HG03460 (cell line): ENCODE data around the gene MAP2K5.

Experiments
- ATAC-seq: cut with Tn5 transposase; IDR thresholded peaks from one replicate; pipeline ENCODE4 v1.9.1; 2021; ENCODE audit not compliant: unreplicated experiment

MAP2K5 gene

DNA sequence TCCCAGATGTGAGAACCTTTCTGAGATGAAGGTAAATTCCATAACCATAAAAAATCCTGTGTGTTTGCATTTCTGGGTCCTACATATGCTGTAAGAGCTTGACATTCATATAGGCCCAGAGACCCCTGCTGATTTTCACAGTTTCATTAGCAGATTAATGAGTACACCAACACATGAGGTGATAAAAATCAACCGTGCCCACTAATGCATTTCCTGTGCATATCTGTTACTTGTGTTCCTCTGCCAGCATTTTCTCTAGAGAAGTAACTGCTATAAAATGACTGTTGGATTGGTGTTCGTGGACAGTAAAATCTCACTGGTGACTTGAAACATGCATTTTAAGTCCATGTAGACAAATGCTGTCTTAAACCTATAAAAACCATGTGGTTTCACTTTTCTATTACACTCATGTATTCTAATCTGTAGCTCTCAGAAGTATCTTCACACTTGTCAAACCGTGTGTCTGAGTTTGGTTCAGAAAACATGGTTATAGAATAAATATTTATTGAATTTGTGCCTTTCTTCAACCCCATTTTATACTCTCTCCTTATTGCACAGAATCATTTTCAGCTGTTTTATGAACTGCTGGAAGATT lies 14.6 kb downstream of the MAP2K5 start:
- no peak for ATAC-seq

DNA sequence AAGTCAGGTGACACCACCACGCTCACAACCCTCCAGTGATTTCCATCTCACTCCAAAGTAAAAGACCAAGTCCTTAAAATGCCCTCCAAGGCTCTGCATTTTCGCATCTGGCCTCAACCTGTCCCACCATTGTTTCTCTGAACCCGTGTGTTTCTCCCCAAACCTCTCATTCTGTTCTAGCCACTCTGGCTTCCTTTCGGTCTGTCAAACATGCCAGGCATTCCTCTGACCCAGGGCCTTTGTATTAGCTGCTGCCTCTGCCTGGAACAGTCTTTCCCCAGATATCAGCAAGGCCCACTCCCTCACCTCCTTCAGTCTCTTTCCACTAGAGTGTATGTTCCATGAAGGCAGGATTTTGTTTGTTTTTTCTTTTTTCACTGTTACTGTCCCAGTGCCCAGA lies 16.0 kb downstream of the MAP2K5 start:
- ATAC-seq: no peak

DNA sequence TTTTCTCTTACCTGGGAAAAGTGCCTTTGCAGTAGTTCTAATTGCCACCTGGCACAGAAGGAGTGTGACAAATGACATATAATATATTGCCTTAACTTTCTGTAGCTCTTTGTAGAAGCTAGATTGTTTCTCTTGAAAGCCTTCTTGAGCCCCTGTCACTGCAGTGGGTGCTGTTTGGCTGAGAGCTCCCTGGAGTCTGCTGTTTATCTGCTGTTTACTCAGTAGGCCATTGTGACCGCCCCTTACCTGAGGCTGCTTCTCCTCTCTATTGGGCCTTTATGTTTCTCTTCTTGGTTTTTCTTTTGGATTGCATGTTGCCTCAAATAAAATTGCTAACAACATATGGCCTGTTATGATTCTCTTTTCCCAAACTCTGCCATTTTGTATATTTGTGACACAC lies 16.7 kb downstream of the MAP2K5 start:
- ATAC-seq: no peak

DNA sequence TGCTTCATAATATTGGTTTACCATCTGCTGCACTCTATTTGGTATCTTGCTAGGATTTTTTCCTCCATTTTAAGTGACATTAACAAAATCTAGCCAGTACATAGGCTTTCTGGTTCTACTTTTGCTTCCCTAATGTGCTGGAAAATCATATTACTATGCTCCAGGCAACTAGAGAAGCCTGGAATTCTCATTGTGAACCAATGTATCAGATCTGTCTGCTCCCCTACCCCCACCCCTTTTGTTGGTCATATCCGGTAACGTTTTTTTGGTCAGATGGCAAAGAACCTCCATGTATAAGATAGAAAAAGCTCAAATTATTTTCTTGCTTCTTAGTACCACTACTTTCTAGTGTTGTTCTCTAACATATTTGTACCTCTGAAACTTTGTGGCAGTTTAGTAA lies 17.1 kb downstream of the MAP2K5 start:
- no peak for ATAC-seq

DNA sequence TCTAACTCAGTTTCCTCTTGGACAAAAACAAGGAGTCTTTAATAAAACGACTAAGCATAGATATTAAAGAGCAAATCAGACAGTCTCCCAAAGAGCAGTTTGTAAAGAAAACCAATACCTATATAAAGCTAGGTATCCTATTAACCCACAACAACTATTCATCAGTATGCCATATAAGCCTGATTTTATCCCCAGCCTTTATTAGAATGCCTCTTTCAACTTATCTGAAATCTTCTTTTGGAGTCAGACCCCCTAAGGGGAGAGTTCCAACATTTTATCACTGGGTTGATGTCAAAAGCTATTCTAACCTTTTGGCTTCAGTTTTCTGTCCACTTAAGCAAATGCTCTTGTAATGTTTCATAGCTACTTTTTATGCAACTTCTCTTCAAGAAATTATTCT lies 17.8 kb downstream of the MAP2K5 start:
- ATAC-seq: no peak

DNA sequence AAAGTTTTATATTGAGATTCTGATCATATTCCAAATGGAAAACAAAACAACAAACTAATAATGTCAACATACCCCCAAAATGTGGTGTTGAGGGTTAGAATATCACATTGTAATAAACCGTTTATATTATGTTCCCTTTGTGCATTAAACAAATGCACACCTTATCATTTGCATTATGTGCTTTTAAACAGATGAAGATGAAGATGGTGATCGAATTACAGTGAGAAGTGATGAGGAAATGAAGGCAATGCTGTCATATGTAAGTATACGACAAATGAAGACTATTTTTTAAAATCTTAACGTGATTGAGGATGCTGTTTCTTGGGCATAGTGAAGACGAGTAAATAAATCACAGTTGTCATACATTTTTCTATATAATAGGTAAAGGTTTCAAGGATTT lies 20.6 kb downstream of the MAP2K5 start:
- ATAC-seq: no peak

DNA sequence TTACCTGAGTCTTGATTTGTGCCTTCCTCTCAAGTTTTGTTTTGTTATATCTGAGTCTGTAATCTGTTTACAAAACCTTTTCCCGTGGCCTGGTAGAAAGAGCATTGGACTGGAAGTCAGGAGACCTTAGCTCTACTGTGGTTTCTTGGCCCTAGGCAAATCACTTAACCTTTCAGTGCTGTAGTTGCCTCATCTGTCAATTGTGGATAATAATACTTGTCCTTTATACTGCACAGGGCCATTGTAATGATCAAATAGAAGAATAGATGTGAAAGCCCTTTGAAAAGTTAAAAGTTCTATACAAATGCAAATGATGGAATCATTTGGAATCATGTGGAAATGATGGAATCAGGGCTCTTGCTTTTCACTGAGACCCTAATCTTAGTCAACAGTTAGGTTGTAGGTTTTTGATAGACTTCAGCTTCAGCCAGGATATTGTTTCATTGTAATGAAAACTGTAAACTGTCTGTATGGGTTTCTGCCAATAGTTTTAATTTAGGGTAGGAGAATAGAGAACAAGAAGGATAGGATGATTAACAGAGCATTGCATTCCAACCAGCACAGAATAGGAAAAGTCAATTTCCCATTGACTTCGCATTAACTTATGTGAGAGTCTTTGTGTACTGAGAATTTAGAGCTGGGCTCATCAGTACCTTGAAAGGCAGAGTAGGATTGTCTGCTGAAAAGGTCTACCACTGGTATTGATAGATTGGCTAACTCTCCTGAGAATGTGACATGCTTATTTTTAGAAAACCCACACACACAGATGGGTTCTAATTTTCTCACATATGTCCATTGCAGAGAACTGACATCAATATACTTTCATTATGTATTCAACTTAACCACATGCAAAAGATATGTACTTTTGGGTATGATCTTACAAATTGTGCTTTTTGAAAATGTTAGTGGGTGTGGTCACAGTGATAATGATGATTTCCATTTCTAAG lies 21.8 kb downstream of the MAP2K5 start:
- ATAC-seq: peak; percentile 95

DNA sequence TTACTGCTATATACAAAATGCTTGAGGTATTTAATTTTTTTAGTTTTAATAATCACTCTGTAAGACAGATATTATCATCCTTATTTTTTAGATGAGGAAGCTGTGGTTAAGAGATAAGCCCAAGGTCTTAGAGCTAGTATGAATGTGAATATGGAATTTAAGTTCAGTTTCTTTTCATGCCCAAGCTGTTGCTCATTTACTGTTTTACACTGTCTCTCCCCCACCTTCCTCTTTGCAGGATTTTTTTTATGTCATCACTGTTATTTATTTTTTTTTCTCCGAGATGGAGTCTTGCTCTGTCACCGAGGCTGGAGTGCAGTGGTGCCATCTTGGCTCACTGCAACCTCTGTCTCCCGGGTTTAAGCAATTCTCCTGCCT lies 22.5 kb downstream of the MAP2K5 start:
- ATAC-seq: peak; percentile 34

DNA sequence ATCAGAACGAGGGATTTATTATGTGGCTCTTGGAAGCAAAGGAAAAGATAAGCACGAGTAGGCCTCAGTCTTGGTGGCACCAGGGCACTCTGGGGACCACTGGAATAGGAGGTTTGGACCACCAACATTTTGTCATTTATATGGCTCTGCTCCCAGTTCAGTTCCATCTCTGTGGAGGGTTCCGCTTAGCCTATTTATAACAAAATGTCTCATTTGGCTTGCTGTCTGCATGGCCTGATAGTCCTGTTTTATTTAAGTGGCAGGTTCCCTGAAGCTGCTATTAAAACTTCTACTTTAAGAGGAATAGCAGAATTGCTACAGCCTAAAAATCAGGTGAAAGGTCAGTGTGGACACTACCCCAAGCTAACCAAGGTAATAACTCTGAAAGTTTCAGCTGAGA lies 27.2 kb downstream of the MAP2K5 start:
- no peak for ATAC-seq

DNA sequence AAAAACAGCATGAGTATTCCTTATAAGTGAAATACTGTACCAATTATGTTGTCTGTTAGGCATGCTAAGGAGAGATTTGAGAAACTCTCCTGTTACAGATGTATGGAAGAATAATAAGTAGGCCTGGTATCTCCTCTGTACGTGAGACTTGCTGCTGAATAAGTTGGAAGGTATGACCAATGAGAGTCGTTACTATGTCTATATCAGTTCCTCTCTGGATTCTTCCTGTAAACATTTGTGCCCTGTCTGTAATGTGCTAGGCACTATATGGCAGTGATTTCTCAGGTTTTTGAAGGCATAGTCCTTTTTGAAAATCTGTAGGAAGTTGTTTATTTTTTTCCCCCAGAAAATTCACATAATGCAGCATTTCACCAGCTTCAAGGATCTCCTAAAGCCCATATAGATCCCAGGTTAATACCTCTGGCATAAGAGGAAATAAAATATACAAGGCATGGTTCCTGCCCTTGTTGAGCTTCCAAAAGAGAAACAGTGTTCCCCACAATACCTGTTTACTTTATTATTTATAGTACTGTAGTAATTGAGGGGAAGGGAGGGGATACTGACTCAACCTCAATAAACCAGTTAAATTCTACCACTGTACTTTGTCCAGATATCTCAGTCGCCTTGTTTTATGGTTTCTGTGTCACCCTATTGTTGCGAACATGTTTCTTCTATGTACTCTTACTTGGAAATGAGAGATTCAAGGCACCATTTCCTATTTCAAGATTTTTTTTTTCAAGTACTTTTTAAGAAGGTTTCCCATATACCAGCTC lies 28.6 kb downstream of the MAP2K5 start:
- ATAC-seq: no peak

DNA sequence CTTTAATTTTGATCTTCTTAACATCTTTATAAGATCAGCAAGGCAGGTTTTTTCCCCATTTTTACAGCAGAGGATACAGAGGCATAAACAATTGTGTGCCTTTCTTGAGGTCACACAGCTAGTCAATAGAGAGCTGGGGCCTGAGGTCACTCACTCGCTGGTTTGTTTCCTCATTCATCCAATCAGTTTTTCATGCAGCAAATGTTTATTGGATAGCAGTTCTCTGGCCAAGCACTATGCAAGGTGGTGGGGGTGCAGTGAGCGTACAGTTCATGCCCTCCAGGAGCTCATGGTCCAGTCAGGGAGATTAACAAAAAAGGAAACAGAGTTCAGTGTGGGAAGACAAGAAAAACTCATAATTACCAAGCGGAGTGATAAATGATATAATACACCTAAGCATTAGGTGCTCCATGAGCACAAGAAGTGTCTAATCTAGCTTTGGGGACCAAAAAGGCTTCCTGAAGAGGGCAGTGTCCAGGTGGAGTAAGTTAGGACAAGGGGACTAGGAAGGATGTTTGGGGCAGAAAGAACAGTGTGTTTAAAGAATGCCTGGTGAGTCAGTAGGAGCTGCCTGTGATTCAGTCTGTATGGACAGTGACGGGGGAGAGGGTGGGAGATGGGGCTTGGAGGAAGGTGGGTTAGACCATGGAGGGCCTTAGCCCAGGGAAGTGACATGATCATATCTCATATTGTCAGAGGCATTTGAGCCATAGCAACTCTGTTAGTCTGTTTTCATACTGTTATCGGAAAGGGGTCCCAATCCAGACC lies 29.3 kb downstream of the MAP2K5 start:
- ATAC-seq: no peak

DNA sequence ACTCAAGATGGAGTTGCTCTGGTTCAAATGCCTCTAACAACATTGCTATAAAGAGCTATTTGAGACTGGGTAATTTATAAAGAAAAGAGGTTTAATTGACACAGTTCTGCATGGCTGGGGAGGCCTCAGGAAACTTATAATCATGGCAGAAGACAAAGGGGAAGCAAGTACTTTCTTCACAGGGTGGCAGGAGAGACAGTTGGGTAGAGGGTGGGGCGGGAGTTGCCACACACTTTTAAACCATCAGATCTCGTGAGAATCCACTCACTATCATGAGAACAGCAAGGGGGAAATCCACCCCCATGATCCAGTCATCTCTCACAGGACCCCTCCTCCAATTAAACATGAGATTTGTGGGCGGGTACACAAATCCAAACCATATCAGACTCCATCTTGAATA lies 30.7 kb downstream of the MAP2K5 start:
- ATAC-seq: no peak

DNA sequence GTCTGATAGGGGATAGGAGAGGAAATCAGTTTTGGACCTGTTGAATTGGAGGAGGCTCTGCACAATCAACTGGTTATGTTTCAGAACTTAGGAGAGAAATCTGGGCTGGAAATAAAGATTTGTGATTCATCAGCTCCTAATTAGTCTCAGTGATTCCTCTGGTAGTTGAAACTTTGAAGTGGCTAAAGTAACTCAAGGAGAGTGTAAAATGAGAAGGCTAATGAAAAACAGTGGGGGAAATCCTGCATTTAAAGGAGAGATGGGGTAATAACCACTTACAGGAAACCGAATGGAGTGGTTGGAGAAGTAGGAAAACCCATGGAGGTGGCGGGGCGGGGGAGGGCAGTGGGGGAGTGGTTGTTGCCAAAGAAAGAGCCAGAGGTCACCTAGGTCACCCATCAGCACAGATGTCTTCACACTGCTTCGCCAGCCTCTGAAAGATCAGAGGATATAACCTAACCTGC lies 32.6 kb downstream of the MAP2K5 start:
- ATAC-seq: no peak

DNA sequence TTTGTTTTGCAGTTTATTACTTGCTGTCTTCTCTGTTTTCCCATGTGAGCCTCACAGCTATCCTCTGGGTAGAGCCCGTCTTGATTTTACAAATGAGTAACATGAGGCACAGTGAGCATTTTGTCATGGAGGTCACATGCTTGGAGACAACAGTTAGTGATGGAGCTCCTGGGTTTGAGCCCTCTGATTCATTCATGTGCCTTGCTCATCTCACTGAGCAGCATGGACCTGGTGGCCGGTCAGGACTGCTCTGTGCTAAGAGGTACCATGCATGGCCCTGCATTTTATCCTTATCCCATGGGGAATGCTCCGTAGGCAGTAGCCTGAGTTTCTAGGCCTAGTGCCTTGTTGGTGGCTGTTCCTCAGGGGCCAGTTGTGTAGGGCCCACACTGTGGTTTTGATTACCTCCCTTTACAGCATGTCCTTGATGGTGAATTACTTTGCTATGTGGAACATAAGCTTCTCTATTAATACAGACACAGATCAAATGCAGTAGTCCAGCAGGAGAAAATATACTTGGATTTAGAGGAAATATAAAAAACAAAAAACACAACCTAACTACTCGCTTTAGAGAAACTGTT lies 35.6 kb downstream of the MAP2K5 start:
- ATAC-seq: no peak

DNA sequence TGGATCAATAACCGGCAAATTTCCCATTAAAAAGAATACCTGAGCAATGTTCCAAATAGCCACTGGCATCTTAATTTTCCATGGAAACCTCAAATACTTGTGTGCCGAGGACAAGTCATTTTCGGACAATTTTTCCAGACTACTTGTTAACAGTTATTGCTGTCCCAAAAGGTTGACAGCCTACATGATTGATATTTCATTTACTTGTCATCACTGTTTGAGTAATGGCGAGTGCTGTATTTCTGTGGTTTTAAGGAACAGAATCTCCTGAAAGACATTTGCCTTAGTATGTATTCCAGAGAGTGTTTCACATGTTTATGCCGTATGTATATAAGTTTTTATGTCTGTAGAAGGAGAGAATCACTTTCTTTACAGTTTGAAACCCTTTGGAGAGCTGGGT lies 36.7 kb downstream of the MAP2K5 start:
- ATAC-seq: no peak

DNA sequence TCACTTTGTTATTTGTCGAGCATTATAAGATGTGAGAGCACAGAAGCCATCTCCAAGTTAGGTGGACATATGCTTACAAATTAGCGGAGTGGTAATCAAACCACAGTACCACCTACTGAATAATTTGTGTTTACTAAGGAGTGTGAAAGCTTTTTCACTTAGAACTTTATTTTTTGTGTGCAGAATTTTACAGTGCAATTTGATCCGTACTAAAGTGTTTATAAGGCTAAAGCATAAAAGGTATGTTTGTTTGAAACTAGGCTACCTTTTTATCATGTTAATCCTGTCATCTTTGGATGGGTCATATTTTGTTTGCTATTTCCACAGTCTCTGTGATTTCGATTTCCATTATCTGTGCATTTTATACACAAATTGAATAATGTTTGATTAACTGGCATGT lies 37.5 kb downstream of the MAP2K5 start:
- no peak for ATAC-seq

DNA sequence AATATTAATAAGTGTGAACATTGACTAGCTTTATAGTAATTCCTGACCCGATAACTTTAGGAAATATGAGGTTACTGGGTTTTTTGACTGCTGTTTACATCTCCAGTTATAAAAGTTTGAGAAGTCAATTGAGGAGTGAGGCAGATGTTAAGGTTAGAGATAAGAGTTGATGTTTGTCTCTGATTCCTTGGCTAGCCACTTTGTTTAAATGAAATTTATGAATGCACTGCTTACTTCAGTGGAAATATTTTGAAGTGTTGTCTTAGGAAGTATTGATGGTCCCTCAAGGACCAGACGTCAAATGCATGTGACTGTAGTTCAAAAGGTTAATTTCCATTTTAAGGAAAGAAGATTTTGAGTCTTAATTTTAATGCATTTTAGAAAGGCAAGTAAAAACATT lies 41.7 kb downstream of the MAP2K5 start:
- ATAC-seq: no peak

DNA sequence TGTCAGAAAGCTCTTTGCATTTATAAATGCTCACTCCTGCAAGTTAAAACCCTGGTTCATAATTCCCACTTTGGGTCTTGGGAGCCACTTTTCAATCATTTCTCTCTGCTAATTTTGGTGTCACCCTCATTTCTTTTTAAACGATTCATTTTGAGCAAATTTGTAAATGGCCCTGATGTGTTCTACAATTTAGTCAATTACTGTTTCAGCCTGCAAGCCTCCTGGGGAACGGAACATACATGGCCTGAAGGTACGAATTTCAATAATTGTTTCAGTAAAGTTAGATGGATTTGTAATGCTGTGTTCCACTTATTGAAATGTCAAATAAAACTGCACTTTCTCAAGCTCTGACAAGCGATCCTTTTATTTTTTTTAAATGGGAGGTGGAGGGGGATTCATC lies 43.2 kb downstream of the MAP2K5 start:
- no peak for ATAC-seq

DNA sequence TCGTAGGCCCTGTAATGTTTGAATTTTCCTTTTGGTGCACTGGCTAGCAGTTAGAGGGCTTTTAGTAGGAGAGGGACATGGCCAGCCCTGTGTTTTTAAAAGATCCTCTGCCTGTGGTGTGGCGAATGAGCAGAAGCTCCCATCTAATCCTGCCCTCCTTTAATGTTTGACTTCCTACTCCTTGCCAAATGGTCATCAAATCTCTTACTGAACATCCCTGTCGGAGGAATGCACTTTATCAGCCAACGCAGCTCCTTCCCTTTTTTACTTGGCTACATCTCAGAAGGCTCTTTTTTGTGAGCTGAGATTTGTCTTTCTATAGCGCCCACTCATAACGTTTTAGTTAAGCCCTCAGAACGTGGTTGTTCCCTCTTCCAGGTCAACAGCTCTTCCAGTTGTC lies 44.8 kb downstream of the MAP2K5 start:
- ATAC-seq: no peak

DNA sequence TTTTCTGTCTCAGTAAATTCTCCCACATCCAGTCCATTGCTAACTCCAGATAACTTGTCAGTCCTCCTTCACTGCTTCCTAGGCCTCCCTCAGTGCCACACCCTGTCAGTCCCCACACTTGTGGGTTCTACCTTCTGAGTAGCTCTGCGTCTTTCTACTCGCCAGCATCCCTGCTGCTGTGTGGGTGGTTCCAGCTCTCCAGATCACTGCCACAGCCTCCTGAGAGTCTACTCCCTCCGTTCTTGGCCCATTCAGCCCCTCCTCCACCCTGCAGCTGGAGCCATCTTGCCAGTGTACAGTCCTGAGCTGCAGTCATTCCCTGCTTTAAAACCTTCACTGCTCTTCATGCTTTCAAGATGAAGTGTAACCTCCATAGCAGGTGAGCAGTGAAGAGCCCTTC lies 45.3 kb downstream of the MAP2K5 start:
- ATAC-seq: no peak

DNA sequence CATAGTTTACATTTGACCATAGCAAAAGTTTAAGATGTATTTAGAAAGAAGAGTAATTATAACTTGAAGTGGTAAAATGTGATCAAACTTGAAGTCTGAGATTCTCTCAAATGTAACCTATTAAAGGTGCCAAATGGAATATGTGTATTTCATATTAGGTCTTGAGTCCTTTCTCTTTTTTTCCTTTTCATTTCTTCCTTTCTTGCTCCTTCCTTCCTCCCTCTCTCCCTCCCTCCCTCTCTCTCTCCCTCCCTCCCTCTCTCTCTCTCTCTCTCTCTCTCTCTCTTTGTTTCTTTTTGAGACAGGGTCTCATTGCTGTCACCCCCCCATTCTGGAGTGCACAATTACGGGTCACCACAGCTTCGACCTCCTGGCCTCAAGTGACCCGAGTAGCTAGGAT lies 47.7 kb downstream of the MAP2K5 start:
- no peak for ATAC-seq
